ENCODE data around the gene LIN54.
"Not testable (repeated sequence)": the region's sequence is repeated elsewhere in the genome, so short reads cannot be mapped to it uniquely, and the experiment has no call there.

LIN54 gene

DNA sequence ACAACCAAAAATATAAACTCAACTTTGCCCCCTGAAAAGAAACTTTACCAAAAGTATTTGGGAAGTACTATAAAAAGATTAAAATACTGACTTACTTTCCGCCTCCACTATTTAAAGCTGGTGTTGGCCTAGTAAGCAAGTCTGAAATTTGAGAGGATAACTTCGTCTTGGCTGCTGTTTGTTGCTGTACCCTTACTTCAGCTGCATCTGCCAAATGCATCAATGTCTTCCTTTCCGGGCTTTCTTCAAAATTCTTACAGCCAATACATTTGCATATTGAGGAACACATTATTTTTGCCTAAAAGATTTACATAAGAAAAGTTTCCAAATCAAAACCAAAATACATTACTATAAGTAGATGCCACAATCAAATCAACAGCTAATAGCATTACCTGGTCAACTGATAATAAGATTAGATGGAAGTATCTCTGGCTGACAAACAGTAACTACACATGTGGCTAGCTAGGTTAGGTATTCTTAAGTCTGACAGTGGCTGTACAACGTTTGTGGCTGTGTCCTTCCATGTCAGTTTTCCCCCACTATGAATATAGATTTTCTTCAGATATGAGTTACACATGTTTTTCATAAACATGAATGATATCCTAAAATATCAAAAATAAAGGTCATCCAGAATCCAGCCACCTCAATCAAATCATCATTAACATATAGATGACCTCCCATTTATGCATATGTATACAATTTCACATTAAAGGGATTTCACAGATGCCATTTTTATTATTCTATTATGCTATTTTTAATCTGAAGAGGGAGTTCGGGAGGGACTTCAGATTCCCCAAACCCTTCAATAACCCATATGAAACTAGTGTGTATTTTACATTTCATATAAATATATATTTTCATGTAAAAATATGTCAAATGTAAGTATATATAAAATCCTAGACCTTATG is 79.5 kb downstream of the LIN54 start:
- DNase-seq: no peak

DNA sequence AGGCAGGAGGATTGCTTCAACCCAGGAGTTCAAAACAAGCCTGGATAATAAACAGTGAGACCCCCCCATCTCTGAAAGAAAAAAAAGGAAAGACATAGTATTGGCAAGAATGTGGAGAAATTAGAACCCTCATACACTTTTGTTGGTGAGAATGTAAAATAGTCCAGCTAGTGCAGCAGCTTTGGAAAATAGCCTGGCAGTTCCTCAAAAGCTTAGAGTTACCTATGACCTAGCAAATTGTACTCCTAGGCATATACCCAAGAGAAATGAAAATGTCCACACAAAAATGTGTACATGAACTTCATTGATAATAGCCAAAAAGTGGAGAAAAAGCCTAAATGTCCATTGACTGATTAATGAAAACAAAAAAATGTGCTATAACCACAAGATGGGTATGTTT is 88.8 kb downstream of the LIN54 start:
- no peak for DNase-seq

DNA sequence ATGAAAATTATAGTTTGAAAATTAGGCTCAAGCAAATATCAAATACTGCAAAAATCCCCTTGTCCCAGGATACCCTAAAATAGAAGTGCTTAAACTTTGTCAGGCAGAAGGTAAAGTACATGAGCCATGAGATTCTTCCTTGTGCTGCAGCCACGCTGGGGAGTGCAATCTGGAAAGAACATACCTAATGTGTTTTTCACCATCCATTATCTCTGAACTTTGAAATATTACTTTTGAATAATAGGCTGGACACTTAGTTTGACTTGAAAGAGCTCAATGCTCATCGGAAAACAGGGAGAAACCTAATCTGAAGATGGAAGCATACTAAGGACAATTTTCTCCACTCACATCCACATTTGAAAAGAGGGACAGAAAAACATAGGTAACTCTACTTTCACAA is 91.2 kb downstream of the LIN54 start:
- no peak for DNase-seq

DNA sequence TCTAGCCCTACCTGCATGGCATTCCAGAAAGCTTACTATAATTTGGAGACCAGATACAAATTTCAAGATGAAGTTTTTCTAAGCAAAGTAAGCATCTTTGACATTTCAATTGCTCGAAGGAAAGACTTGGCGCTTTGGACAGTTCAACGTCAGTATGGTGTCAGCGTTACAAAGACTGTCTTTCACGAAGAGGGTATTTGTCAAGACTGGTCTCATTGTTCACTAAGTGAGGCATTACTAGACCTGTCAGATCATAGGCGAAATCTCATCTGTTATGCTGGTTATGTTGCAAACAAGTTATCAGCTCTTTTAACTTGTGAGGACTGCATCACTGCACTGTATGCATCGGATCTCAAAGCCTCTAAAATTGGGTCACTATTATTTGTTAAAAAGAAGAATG is 92.5 kb downstream of the LIN54 start:
- DNase-seq: no peak

DNA sequence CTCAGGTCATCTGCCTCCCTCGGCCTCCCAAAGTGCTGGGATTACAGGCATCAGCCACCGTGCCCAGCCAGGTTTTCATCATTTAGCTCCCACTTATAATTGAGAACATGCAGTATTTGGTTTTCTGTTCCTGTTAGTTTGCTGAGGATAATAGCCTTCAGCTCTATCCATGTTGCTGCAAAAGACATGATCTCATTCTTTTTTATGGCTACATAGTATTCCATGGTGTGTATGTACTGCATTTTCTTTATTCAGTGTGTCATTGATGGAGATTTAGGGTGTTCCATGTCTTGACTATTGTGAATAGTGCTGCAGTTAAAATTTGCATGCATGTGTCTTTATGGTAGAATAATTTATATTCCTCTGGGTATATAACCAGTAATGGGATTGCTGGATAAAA is 96.7 kb downstream of the LIN54 start:
- not testable (repeated sequence) for DNase-seq

DNA sequence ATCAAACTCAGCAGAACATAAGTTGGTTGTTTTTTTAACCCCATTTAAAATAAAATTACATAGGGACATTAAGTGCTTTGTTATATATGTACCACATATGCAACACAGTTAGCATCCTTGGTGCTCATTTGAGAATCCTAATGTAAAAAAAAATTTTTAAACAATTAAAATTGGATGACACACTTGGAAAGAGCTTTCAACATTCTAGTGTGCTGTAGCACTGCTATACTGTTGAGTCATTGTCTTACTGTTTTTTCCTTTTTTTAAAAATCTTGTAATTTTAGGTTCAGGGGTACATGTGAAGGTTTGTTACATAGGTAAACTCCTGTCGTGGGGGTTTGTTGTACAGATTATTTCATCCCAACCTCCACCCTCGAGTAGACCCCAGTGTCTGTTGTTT is 97.3 kb downstream of the LIN54 start:
- no peak for DNase-seq

DNA sequence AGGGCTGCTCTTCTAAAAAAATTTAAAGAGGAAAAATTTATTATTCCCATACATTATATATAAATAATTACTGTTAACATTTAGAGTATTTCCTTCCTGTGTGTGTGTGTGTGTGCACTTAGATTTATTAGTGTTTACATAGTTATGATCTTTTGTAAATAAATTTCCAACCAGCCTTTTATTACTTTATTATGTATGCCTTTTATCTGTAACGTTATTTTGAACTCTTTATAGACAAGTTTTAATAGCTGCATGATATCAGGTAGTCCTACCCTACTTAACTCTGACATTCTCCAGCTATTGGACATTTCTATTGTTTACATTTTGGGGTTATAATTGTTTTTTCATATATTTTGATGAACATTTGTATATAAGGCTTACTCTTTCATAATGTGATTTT is 101.3 kb downstream of the LIN54 start:
- DNase-seq: no peak

DNA sequence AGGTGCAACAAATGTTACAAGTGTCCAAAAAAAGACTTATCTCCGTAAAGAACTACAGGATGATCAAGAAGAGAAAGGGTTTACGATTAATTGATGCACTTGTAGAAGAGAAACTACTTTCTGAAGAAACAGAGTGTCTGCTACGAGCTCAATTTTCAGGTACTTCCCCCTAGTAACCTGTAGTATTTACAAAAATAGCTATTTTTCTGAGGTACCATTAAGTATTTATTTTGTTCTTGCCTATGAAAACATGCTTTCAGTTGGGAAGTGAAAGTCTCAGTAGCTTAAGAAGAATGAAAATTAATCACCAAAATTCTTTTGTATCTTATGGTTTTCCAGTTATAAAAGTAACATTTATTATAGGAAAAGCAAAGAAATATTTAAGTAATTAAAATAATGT is 104.2 kb downstream of the LIN54 start:
- DNase-seq: no peak

DNA sequence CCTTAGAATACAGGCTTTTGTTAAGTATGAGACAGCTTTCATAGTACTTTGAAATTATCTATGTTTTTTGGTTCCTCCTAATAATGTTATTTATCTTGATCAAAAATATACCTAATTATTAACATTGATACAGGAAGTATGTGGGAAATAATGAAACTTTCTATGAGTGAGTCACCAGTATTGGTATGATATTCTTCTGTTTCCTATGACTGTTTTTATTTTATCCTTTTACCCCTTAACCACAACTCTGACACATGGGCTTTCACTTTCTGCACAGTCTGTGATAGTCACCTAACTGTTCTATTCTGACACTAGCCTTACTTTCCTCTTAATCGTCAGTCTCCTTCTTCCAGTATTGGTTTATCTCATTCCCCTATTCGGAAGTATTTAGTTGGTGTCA is 105.4 kb downstream of the LIN54 start:
- DNase-seq: no peak

DNA sequence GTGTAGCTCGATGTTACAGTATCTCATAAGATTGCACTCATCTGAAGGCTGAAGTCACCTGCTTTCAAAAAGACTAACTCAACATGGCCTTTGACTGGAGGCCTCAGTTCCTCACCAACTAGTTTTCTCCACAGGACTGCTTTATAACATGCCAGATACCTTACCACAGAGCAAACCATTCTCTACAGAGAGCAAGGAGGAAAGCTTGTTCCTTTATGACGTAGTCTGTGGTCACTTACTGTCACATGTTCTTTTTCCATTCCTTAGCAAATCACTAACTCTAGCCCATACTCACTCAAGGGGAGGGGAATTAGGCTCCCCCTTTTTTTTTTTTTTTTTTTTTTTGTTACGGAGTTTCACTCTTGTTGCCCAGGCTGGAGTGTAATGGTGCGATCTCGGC is 106.9 kb downstream of the LIN54 start:
- no peak for DNase-seq

DNA sequence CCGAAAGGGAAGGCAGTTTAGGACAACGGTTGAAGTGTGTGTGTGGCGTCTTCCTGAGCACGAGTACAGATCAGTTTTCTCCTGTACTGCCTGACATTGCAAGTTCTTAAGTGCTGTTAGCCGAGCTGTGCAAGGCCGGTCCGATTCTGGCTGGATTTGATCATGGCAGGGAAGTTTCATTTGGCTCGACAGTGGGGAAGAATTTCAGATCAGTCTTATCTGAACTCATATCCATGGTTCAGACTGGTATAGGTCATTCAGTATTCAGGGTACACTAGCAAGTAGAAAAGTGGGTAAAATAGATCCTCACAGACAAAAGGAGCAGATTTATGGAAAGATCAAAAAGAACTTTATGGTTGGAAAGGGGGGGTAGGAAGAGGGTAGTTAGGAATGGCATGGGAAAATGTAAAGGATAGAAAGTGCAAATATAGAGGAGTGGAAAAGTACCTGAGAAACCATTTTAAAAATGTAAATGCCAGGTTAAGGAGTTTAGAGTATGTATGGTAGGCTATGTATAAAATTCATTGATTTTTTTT is 109.4 kb downstream of the LIN54 start:
- no peak for DNase-seq

DNA sequence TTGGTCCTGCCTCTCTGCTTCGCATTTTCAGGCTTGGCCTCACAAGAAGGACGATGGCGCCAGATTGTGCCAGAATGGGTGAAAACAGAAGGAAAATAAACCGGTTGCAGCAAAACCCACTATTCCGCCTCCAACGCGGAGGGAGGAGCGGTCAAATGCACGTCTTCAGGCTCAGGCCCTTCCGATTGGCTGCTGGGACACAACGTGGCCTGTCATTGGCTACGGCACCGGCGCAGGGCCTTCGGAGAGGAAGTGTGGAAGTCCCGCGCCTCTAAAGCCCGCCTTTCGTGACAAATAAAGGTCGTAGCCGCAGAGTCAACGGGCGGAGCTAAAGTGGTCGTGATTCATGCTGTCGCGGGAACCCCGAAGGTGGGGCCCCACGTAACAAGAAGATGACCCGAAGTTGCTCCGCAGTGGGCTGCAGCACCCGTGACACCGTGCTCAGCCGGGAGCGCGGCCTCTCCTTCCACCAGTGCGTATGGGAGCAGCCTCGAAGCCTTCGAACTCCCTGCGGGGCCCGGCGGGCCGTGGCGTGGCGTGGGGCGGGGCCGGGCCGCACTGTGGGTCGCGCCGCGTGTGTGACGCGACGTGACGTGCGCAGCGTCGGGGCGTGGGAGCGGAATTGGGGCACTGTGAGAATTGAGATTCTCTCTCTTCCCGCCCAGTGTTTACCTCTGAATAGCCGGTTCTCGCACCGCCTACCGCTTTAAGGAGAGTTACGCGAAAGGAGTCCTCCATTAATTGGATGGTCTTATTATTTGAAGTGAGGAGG is 110.0 kb downstream of the LIN54 start, which contains the start of gene THAP9:
TSS of gene THAP9 (plus strand) at position 325 of the 772 bp plus-strand sequence. CDS start at position 393, 68 bp downstream.
- DNase-seq: peak; percentile 99

DNA sequence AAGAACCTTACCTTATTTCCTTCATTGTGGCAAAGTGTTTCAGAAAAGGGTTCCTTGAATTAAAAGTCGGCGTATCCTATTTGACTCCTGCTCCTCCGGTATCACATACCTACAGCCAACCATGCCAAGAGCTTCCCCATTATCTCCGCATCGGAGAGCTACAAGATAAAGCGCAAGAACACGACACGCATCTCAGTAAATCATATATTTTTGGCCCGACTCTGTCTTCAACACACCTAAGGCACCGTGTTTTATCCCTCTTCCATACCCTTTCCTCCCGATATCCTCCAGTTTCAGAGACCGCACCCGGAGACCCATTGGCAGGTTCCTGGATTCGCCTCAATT is 110.6 kb downstream of the LIN54 start:
- DNase-seq: no peak

DNA sequence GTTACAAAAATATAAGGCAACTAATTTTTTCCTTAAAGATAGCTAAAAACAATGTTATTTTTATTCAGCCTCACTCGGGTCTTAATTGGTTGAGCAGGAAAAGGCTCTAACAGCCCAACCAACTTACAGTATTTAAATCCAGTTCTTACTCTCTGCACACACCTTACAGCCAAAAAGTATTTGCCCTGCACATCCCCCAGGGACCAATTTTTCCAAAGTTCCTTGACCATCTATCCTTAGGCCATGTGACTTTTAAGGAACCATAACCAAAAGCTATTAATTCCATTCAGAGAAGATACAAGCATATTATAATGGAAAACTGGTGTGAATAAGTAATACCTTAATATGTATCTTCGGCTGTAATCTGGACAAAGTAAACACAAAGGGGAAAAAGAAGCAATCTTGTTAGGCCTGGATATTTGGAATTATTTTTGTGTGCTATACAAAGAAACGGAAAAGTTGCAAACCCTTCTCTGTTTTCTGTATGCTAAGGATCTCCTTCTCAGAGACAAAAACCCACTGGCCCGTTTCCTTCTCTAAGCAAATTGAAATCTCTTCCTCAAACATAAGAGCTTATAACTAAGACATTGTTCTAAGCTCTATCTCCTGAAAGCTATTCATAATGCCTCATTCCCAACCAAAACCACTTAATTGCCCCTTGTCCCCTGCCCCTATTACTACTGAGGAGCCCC is 111.1 kb downstream of the LIN54 start:
- no peak for DNase-seq

DNA sequence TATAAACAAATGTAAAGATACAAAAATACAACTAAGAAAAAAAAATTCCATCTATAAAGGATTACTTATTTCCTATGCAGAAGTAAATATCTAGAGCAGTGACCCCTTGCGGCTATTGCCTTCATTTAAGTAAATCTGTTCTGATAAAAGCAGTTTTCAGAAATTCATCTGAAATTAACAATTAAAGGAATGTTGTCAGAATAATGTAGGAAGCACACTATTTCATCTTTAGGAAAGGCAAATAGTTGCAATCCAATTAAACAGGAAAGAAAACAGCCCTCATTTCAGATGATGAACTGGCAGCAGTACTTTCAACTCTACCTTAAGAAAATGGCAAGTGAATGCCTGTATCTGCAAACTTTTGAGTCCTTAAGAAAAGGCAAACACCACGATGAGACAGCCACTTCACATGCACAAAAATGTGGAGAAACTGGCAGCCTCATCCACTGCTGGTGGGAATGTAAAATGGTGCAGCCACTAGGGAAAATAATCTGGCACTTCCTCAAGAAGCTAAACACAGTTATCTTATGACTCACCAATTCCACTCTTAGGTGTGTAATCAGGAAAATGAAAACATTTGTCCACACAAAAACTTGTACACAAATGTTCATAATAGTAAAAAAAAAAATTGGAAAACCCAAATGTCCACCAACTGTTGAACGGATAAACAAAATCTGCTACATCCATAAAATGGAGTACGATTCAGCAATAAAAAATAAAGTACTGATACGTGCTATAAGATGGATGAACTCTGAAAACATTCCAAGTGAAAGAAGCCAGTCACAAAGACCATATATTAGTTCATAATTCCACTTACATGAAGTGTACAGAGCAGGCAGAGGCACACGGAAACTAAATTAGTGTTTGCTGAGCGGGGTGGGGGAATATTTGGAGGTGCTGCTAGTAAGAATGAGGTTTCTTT is 112.0 kb downstream of the LIN54 start:
- DNase-seq: no peak

DNA sequence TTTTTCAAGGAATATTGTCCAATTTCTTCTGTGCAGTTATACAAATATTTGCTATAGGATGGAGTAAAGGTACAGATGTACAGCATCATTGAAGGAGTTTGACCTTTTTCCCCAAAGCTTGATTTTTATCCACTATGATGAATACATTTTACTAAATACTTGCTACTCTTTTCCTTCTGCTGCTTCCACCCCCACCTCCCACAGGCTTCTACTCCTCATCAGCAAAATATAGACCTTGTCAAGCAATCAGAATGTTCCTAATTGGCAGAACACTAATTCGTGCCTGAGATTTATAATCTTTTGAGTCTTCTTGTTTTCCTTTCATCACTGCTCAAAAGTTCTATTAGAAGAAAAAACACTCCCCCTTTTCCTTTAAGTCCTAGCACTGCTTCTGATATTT is 113.9 kb downstream of the LIN54 start:
- DNase-seq: no peak

DNA sequence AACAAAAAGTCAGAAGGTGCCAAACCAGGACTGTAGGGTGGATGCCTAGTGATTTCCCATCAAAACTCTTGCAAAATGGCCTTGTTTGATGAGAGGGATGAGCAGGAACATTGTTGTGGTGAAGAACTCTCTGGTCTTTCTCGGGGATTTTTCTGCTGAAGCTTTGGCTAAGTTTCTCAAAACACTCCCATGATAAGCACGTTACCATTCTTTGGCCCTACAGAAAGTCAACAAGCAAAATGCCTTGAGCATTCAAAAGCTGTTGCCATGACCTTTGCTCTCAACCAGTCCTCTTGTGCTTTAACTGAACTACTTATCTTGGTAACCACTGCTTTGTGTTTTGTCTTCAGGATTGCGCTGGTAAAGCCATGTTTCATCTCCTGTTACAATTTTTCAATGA is 116.7 kb downstream of the LIN54 start:
- DNase-seq: no peak

DNA sequence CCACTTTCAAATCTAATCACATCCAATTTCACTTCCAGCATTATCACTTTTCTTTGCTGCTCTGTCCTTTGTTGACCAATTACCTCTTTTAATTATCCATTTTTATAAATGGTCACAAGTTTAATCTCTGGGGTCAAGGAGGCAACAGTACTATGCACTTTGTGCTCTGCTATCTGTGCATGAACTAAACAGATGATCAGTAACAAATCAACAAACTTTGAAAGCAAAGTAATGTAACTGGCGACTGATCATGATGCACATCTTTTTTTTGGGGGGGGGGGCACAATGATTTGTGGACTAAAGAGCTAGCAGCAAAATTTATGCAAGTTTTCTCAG is 118.2 kb downstream of the LIN54 start:
- DNase-seq: no peak

DNA sequence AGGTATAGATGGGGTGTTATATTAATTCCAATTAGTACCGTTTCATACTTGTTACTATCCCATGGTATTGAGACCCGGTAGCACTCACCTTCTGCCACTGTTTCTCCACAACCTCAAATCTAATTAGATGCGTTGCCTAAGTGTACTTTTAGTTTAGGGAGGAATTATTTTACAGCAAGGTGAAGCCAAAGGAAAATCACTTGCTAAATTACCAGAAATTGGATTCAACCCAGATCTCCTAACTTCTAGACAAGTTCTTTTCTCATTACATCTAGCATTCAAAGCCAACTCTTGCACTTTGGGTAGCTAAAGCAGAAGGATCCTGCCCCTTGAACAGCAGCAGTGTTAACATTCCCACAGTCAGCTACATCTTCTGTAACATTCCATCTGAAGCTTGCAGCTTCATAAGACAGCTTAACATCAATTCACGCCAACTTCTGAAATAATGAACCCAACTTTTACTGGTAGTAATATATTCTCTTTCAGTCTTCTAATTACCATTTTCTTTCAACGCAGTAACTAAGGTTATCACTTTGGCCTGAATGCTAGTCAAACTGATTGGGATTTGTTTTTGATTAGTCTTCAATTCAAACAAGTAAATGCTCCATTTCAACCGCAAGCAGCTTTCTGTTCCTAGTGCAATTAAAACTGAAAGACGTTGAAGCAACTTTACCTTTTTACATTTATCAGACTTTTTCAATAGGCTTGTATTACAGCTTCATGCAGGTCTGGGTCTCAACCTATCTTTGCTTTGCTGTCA is 118.7 kb downstream of the LIN54 start:
- DNase-seq: no peak

DNA sequence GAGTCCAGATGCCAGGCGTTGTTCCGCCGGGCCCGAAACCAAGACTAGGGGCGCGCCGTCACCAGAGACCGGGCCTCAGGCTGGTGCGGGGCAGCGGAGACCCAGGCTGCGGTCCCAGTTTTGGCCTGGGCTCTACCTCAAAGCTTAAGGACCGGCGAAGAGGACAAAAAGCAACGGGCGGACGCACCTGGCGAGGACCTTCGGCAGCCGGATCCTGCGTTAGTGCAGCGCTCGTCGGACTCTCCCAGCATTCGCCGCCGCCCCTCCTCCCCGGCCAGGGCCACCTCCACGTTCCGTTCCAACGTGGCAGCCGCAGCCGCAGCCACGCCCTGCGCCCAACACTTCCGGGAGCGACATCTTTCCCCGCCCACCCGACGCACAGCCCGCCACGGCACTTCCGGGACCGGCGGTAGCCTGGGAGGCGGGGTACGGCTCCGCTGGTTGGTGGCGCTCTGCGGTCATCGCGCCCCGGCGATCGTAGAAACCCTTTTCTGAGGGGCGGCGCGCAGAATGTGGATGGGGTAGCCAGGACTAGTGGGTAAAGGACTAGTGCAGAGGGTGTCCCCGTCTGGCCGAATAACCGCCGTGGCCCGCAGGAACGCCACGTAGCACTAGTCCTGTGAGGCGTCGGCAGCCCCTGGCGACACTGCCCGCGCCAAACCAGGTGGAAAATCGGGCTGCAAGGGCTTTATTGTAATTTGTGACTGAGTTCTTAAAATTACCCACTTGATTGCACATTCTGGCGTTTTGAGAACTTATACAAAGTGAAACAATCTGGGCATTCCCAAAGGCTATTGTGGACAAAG is 119.5 kb downstream of the LIN54 start, which contains the start of gene SEC31A:
TSS of gene SEC31A (minus strand) at position 253 of the 806 bp plus-strand sequence. CDS start 9,217 bp downstream, outside the sequence.
- DNase-seq: peak; percentile 96

DNA sequence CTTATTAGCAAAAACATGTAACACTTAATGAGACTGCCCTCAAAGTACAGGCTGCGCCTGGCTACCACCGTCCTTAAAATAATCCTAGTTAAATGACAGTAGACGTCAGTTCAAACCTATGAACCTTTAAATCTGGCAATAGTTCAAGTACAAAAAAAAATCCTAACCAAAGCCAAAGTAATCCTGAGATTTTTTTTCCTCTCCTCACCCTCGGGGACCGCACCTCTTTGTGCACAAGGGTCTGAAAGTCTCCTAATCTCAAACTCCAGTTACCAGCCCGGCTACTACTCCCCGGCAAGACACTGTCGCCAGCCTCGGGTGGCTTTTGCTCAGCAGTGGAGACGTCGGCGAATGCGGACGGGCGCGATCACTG is 120.1 kb downstream of the LIN54 start:
- DNase-seq: no peak
